Fibroblast of lung (primary cell): Measurements from ENCODE around the gene MAP3K2. TPM values are rescaled to one million over a fixed set of nuclear protein-coding genes. Genes with fewer than 3 reads are reported as not detected.

Experiments used
- DNase-seq, 2 donors: peaks; one replicate each; pipeline versions ENCODE4 v3.0.0 to v3.0.0-alpha.2; 2010; ENCODE audit warnings: low read depth in 2 of 2
- H2AFZ ChIP-seq: 2 replicates; pipeline ENCODE4 v1.5.1; 2012; ENCODE audit warnings: low read length, control low read depth, inconsistent platforms
- H3K27ac ChIP-seq: 2 replicates; pipeline ENCODE4 v1.5.1; 2011; ENCODE audit warnings: low read length, control low read depth; ENCODE audit not compliant: insufficient read depth
- H3K27me3 ChIP-seq: 2 replicates; pipeline ENCODE4 v1.5.1; 2011; ENCODE audit warnings: mild to moderate bottlenecking, low read length; ENCODE audit not compliant: control insufficient read depth, insufficient read depth
- H3K36me3 ChIP-seq: 2 replicates; pipeline ENCODE4 v1.5.1; 2011; ENCODE audit warnings: low read length; ENCODE audit not compliant: control insufficient read depth, insufficient read depth
- H3K4me1 ChIP-seq: 2 replicates; pipeline ENCODE4 v1.5.1; 2011; ENCODE audit warnings: low read length; ENCODE audit not compliant: control insufficient read depth, insufficient read depth; ENCODE audit errors: extremely low read depth
- H3K4me2 ChIP-seq: 2 replicates; pipeline ENCODE4 v1.5.1; 2011; ENCODE audit warnings: low read length, control low read depth; ENCODE audit not compliant: insufficient read depth; ENCODE audit errors: extremely low read depth
- H3K4me3 ChIP-seq, 4 experiments: fragments of 200-600 bp in 1 of 4; sonication (generic) in 1 of 4; replicated peaks in 1 of 4; 2 replicates each; pipeline ENCODE4 v1.5.1; 2011 to 2016; ENCODE audit warnings: low read length in 4 of 4, low read depth in 3 of 4, mild to moderate bottlenecking in 3 of 4, control low read depth in 2 of 4, inconsistent platforms in 1 of 4, mixed read lengths in 1 of 4; ENCODE audit not compliant: insufficient read depth in 1 of 4; ENCODE audit errors: control extremely low read depth in 1 of 4
- H3K79me2 ChIP-seq: 2 replicates; pipeline ENCODE4 v1.5.1; 2012; ENCODE audit warnings: mild to moderate bottlenecking, low read length, inconsistent platforms; ENCODE audit not compliant: control insufficient read depth, insufficient read depth
- H3K9ac ChIP-seq: 2 replicates; pipeline ENCODE4 v1.5.1; 2011; ENCODE audit warnings: mild to moderate bottlenecking, low read length, control low read depth; ENCODE audit not compliant: insufficient read depth
- H3K9me3 ChIP-seq: 2 replicates; pipeline ENCODE4 v1.5.1; 2012; ENCODE audit warnings: low read depth, low read length; ENCODE audit not compliant: control insufficient read depth, insufficient read depth
- H4K20me1 ChIP-seq: 2 replicates; pipeline ENCODE4 v1.5.1; 2011; ENCODE audit warnings: low read length; ENCODE audit not compliant: control insufficient read depth, insufficient read depth; ENCODE audit errors: extremely low read depth
- EZH2 ChIP-seq: IDR thresholded peaks from 2 replicates; pipeline ENCODE4 v1.5.1; 2012; ENCODE audit warnings: low read length, control low read depth, mild to moderate bottlenecking; ENCODE audit errors: missing control alignments
- polyA plus RNA-seq, 2 donors: library from polyadenylated mRNA; depleted of rRNA in 1 of 2; stranded (reverse) in 1 of 2; unstranded in 1 of 2; fragments of >200 nt; gene quantifications; 2 replicates each; pipeline ENCODE4 v1.2.1, GENCODE V29; 2011 to 2012; ENCODE audit warnings: missing spikeins in 1 of 2
- total RNA-seq: library from RNA; depleted of rRNA; stranded (reverse); fragments of >200 nt; gene quantifications from 2 replicates; pipeline ENCODE4 v1.2.1, GENCODE V29; 2014
- TF ChIP-seq, protein P1 (sequence below), 2 donors: IDR thresholded peaks in 1 of 2; conservative IDR thresholded peaks in 1 of 2; 1 replicate in 1 of 2; 2 replicates in 1 of 2; pipeline ENCODE4 v1.5.1; 2011 to 2012; ENCODE audit warnings: low read length in 2 of 2, control low read depth in 1 of 2, inconsistent platforms in 1 of 2, low read depth in 1 of 2, mild to moderate bottlenecking in 1 of 2

Gene MAP3K2
- total and polyA plus RNA-seq, 2 donors (not counting 1 experiment from before 2014, with no cell fraction given): 15.6 to 30.1 TPM

DNA sequence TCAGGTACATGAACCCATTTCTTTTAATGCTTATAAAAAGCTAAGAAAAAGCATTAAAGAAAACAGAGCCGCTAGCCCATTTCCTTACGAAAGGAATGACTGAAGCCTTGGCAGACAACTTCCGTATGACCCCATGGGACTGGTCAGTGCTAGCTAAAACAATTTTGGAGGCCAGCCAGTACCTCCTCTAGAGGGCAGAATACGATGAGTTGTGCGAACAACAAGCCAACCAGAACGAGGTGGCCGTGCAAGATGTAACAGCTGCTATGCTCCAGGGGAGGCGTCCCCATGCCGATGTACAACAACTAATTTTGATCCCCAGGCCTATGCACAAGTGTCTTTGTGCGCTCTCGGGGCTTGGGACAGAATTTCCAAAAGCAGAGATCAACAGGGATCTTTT, 16.7 kb downstream of the MAP3K2 start:
- Histone ChIP-seq H3K27ac (no peak overlapping the region), H3K9ac (no peak overlapping the region), H3K36me3 (no peaks in the 10 kb centered on the region), H3K79me2 (peaks cover 22% of the 10 kb centered on the region), H3K4me2 (no peak overlapping the region), H3K4me1 (no peaks in the 10 kb centered on the region), H4K20me1 (no peaks in the 10 kb centered on the region), H3K27me3 (no peaks in the 10 kb centered on the region), H2AFZ (no peak overlapping the region), H3K9me3 (no peaks in the 10 kb centered on the region), H3K4me3 (no peak overlapping the region)
- no peak for DNase-seq
- TF ChIP-seq, protein P1, sequence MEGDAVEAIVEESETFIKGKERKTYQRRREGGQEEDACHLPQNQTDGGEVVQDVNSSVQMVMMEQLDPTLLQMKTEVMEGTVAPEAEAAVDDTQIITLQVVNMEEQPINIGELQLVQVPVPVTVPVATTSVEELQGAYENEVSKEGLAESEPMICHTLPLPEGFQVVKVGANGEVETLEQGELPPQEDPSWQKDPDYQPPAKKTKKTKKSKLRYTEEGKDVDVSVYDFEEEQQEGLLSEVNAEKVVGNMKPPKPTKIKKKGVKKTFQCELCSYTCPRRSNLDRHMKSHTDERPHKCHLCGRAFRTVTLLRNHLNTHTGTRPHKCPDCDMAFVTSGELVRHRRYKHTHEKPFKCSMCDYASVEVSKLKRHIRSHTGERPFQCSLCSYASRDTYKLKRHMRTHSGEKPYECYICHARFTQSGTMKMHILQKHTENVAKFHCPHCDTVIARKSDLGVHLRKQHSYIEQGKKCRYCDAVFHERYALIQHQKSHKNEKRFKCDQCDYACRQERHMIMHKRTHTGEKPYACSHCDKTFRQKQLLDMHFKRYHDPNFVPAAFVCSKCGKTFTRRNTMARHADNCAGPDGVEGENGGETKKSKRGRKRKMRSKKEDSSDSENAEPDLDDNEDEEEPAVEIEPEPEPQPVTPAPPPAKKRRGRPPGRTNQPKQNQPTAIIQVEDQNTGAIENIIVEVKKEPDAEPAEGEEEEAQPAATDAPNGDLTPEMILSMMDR (conservative IDR thresholded peaks at IDR 0.05 in 1 of 2, IDR thresholded peaks at IDR 0.05 in 1 of 2; ENCODE audit: low read depth in 1 of 2, low read length in 2 of 2): no peak
- TF ChIP-seq EZH2: no peak

DNA sequence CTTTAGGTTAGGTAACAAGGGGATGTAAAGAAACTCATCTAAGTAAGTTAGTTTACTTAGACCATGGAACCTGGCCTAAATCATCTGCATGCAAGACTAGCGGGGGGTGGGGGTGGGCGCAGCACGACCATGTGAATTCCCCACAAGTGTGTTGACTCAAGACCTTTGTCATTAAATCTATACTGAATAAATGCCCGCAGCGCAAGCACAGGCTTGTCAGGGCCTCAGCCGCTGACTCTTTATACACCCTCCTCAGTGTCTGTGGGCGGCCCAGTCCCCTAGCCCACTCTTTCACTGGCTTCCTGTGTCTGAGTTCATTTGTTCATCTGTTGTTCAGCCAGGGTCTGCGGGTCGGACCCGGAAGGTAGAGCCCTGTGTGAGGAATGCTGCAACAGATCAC, 17.8 kb downstream of the MAP3K2 start:
- Histone ChIP-seq H3K9ac (no peak overlapping the region), H2AFZ (no peak overlapping the region), H3K27ac (no peak overlapping the region), H3K36me3 (no peaks in the 10 kb centered on the region), H4K20me1 (no peaks in the 10 kb centered on the region), H3K4me3 (no peak overlapping the region), H3K4me1 (no peaks in the 10 kb centered on the region), H3K27me3 (no peaks in the 10 kb centered on the region), H3K4me2 (no peak overlapping the region), H3K9me3 (no peaks in the 10 kb centered on the region), H3K79me2 (peaks cover 25% of the 10 kb centered on the region)
- no peak for DNase-seq
- TF ChIP-seq, protein P1 (conservative IDR thresholded peaks at IDR 0.05 in 1 of 2, IDR thresholded peaks at IDR 0.05 in 1 of 2; ENCODE audit: low read depth in 1 of 2, low read length in 2 of 2): no peak
- no peak for TF ChIP-seq EZH2

DNA sequence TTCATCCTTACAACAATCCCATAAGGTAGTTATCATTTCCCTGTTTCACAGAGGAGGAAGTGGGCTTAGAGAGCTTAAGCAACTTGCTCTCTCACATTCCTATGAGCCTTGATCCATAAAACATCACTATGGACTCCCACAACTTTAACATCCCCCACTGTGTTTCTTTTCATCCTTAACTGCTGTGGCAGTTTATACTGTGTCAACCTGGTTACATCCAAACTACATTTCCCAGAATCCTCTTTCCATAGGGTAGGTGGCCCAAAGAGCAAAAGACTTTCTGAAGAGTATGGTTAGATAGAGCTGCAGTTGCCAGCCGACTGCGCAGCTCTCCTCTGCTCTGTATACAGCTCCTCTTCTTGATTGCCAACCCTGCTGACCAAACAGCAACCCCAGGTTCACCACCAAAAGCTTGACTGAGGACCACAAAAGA, 22.5 kb downstream of the MAP3K2 start:
- H3K4me3 ChIP-seq: no peak overlapping the region
- H4K20me1 ChIP-seq: peaks cover 4% of the 10 kb centered on the region
- H3K79me2 ChIP-seq: peaks cover 29% of the 10 kb centered on the region
- no peaks in the 10 kb centered on the region for H3K36me3 ChIP-seq
- no peak overlapping the region for H3K9ac ChIP-seq
- H3K4me1 ChIP-seq: no peaks in the 10 kb centered on the region
- H3K27me3 ChIP-seq: no peaks in the 10 kb centered on the region
- no peak for TF ChIP-seq EZH2
- TF ChIP-seq, protein P1 (conservative IDR thresholded peaks at IDR 0.05 in 1 of 2, IDR thresholded peaks at IDR 0.05 in 1 of 2; ENCODE audit: low read depth in 1 of 2, low read length in 2 of 2): no peak
- H3K4me2 ChIP-seq: no peak overlapping the region
- H3K9me3 ChIP-seq: no peaks in the 10 kb centered on the region
- DNase-seq: no peak
- H3K27ac ChIP-seq: no peak overlapping the region
- H2AFZ ChIP-seq: no peak overlapping the region
